ENCODE results near the gene ZFHX2. TPM values are rescaled to one million over a fixed set of nuclear protein-coding genes. Genes with fewer than 3 reads are reported as not detected.

ZFHX2 gene
- total RNA-seq, 1 donor from 2014 or later: 2.7 TPM

DNA sequence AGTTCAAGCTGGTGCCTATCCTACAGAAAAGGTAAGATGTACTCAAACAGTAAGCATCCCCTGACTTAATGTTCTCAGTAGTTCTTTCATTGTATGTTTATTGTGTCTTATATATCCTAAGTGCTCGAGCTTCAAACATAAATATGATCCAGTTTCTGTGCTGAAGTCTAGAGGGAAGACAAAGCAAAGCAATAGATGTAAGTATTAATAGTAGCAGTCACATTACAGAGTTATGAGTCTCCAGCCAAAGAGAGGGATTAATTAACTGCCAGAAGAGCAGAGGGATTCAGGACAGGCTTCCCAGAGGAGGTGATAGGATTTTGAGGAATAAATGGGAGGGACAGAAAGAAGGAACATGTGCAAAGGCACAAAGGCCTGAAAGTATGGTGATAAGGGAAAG is 80.6 kb downstream of the ZFHX2 start:
- H3K9me3 Mint-ChIP-seq: no peaks in the 10 kb centered on the region
- H3K4me1 Mint-ChIP-seq (ENCODE audit: low read depth): peaks cover 11% of the 10 kb centered on the region
- peaks cover 2% of the 10 kb centered on the region for H3K27me3 Mint-ChIP-seq (ENCODE audit: insufficient read depth)
- DNase-seq (ENCODE audit: low spot score): no peak
- intact Hi-C loops (cut with micrococcal nuclease): no loop called here
- peak overlapping the region; percentile 45 for H3K27ac Mint-ChIP-seq
- no peak overlapping the region for H3K4me3 Mint-ChIP-seq
- peaks cover 34% of the 10 kb centered on the region for H3K36me3 Mint-ChIP-seq (ENCODE audit: low read depth)

Other genes starting within 250 kb of the ZFHX2 start
- gene PPP1R3E, start 248.9 kb downstream of the ZFHX2 start, total RNA-seq: 16.6 and 17.3 TPM in 2 replicates
- gene BCL2L2, start 244.9 kb downstream of the ZFHX2 start, total RNA-seq: 4.1 and 7.1 TPM in 2 replicates
- gene PABPN1, start 230.3 kb downstream of the ZFHX2 start, total RNA-seq: 252 and 266 TPM in 2 replicates
- gene SLC22A17, start 198.9 kb downstream of the ZFHX2 start, total RNA-seq: 3.1 and 5.0 TPM in 2 replicates
- gene EFS, start 186.6 kb downstream of the ZFHX2 start, total RNA-seq: not detected in 2 replicates
- not detected in 2 replicates for gene IL25, start 179.0 kb downstream of the ZFHX2 start, total RNA-seq
- gene CMTM5, start 174.7 kb downstream of the ZFHX2 start, total RNA-seq: not detected in 2 replicates
- gene MYH6, start 143.5 kb downstream of the ZFHX2 start, total RNA-seq: 0.52 and 0.59 TPM in 2 replicates
- 0.05 TPM in 2 replicates for gene MYH7, start 116.1 kb downstream of the ZFHX2 start, total RNA-seq
- gene NGDN, start 82.1 kb downstream of the ZFHX2 start, total RNA-seq: 80.1 and 84.5 TPM in 2 replicates
- 14.3 and 14.5 TPM in 2 replicates for gene THTPA, start 4.5 kb upstream of the ZFHX2 start, total RNA-seq
- 137 and 145 TPM in 2 replicates for gene AP1G2, start 16.0 kb upstream of the ZFHX2 start, total RNA-seq
- gene JPH4, start 27.0 kb upstream of the ZFHX2 start, total RNA-seq: 0.05 TPM in 1 of 2 replicates, not detected in the other
- gene DHRS2, start 84.6 kb upstream of the ZFHX2 start, total RNA-seq: 1.6 and 3.0 TPM in 2 replicates

Measured in activated T-helper 1 cell treated with anti-CD3 and anti-CD28 coated beads, Interleukin-12 subunit alpha, Interleukin-12 subunit beta, Interleukin-2, Interleukin-4 antibody, amounts not matched to agents 30 ng/mL and 10 ng/mL and 1 ng/mL, durations not matched to agents 14 hours and 24 hours and 36 hours (primary cell).